H1 (cell line): ENCODE data around the gene UTP25. TPM values are rescaled to one million over a fixed set of nuclear protein-coding genes. Genes with fewer than 3 reads are reported as not detected.

ENCODE experiments used
- CTCF ChIA-PET: fragments of 300-600 bp; sonication (Branson Sonifier 250); formaldehyde crosslinking; loops from one replicate; lab custom pipeline; 2021; ENCODE audit not compliant: partially characterized antibody; lab: Charles Lee
- POLR2A ChIA-PET: fragments of 300-600 bp; sonication (Branson Sonifier 250); formaldehyde crosslinking; loops from one replicate; lab custom pipeline; 2021; ENCODE audit warnings: inconsistent platforms; ENCODE audit not compliant: partially characterized antibody; lab: Charles Lee
- DNase-seq, 2 experiments: peaks; one replicate each; pipeline versions ENCODE4 v3.0.0 to v3.0.0-alpha.2; 2010 to 2022; ENCODE audit warnings: low spot score in 2 of 2, low read depth in 1 of 2, mixed read lengths in 1 of 2
- FAIRE-seq: peaks from 2 replicates; lab custom pipeline; 2011; peaks lifted over from hg19 to GRCh38; lab: Jason Lieb, UNC
- H2AFZ ChIP-seq: 2 replicates; pipeline ENCODE4 v1.8.1; 2012; ENCODE audit warnings: low read length, inconsistent platforms
- H2AK5ac ChIP-seq: 2 replicates; pipeline ENCODE4 v1.6.1; 2013; ENCODE audit warnings: low read depth, low read length
- H2BK120ac ChIP-seq: replicated peaks from 2 replicates; pipeline ENCODE3; 2013; ENCODE audit warnings: low read depth, low read length, inconsistent platforms
- H2BK12ac ChIP-seq: 2 replicates; pipeline ENCODE4 v1.6.1; 2013; ENCODE audit warnings: low read depth, low read length
- H2BK15ac ChIP-seq: 2 replicates; pipeline ENCODE4 v1.6.1; 2013; ENCODE audit warnings: low read length
- H2BK20ac ChIP-seq: 2 replicates; pipeline ENCODE4 v1.6.1; 2013; ENCODE audit warnings: low read length
- H2BK5ac ChIP-seq: 2 replicates; pipeline ENCODE4 v1.6.1; 2013; ENCODE audit warnings: low read depth, low read length
- H3K14ac ChIP-seq: 2 replicates; pipeline ENCODE4 v1.6.1; 2013; ENCODE audit warnings: inconsistent platforms; ENCODE audit not compliant: insufficient read length
- H3K18ac ChIP-seq: 2 replicates; pipeline ENCODE4 v1.6.1; 2013; ENCODE audit warnings: low read length; ENCODE audit errors: extremely low read depth
- H3K23ac ChIP-seq: 2 replicates; pipeline ENCODE4 v1.6.1; 2013; ENCODE audit warnings: inconsistent platforms; ENCODE audit not compliant: insufficient read length
- H3K23me2 ChIP-seq: 2 replicates; pipeline ENCODE4 v1.6.1; 2013; ENCODE audit warnings: low read depth, low read length
- H3K27ac ChIP-seq: 2 replicates; pipeline ENCODE4 v1.6.1; 2011; ENCODE audit warnings: low read depth, low read length, inconsistent platforms
- H3K27me3 ChIP-seq, 4 experiments: replicated peaks in 1 of 4; 1 replicate in 1 of 4; 2 replicates in 3 of 4; pipeline versions ENCODE4 v1.6.1 to v1.8.1; 2011 to 2013; ENCODE audit warnings: low read length in 3 of 4, mild to moderate bottlenecking in 3 of 4, inconsistent platforms in 2 of 4, mixed read lengths in 2 of 4, moderate library complexity in 1 of 4; ENCODE audit not compliant: control insufficient read depth in 3 of 4, insufficient read depth in 3 of 4; ENCODE audit errors: extremely low read depth in 1 of 4
- H3K36me3 ChIP-seq, 4 experiments: 2 replicates each; pipeline versions ENCODE4 v1.6.1 to v1.8.1; 2011 to 2013; ENCODE audit warnings: mild to moderate bottlenecking in 4 of 4, low read length in 3 of 4, moderate library complexity in 2 of 4, control low read depth in 1 of 4, inconsistent platforms in 1 of 4; ENCODE audit not compliant: insufficient read depth in 4 of 4, control insufficient read depth in 2 of 4
- H3K4ac ChIP-seq: replicated peaks from 2 replicates; pipeline ENCODE3; 2013; ENCODE audit warnings: low read length, low read depth, mixed read lengths, inconsistent platforms; ENCODE audit not compliant: insufficient read length
- H3K4me1 ChIP-seq, 4 experiments: replicated peaks in 1 of 4; 1 replicate in 1 of 4; 2 replicates in 3 of 4; pipeline versions ENCODE4 v1.6.1 to v1.8.1; 2011 to 2013; ENCODE audit warnings: low read length in 3 of 4, inconsistent platforms in 2 of 4, mixed read lengths in 1 of 4; ENCODE audit not compliant: insufficient read depth in 4 of 4, control insufficient read depth in 3 of 4
- H3K4me2 ChIP-seq, 2 experiments: 2 replicates each; pipeline versions ENCODE4 v1.6.1 to v1.8.1; 2011 to 2013; ENCODE audit warnings: low read depth in 2 of 2, low read length in 2 of 2, control low read depth in 1 of 2, inconsistent platforms in 1 of 2, mild to moderate bottlenecking in 1 of 2; ENCODE audit not compliant: insufficient read depth in 1 of 2
- H3K4me3 ChIP-seq, 4 experiments: fragments of 200-600, 300-600 bp in 1 of 4; sonication (generic), shearing (Covaris generic), sonication (Bioruptor Twin) in 1 of 4; 2 replicates each; pipeline versions ENCODE4 v1.5.1 to v1.8.1; 2011 to 2016; ENCODE audit warnings: low read length in 4 of 4, low read depth in 3 of 4, control low read depth in 2 of 4, inconsistent platforms in 2 of 4, mild to moderate bottlenecking in 2 of 4, mixed read lengths in 1 of 4, moderate library complexity in 1 of 4; ENCODE audit not compliant: insufficient read depth in 2 of 4; ENCODE audit errors: extremely low read depth in 1 of 4
- H3K56ac ChIP-seq: replicated peaks from 2 replicates; pipeline ENCODE3; 2013; ENCODE audit warnings: low read depth, mild to moderate bottlenecking, mixed read lengths, low read length, inconsistent platforms; ENCODE audit not compliant: insufficient read length
- H3K79me1 ChIP-seq: 2 replicates; pipeline ENCODE4 v1.6.1; 2013; ENCODE audit warnings: low read depth, low read length, control low read depth
- H3K79me2 ChIP-seq, 2 experiments: 2 replicates each; pipeline versions ENCODE4 v1.6.1 to v1.8.1; 2012 to 2013; ENCODE audit warnings: low read length in 2 of 2, mild to moderate bottlenecking in 2 of 2, inconsistent platforms in 1 of 2; ENCODE audit not compliant: insufficient read depth in 2 of 2, control insufficient read depth in 1 of 2
- H3K9ac ChIP-seq, 4 experiments: replicated peaks in 1 of 4; 1 replicate in 1 of 4; 2 replicates in 3 of 4; pipeline versions ENCODE4 v1.6.1 to v1.8.1; 2011 to 2013; ENCODE audit warnings: low read depth in 3 of 4, low read length in 3 of 4, control low read depth in 2 of 4, mild to moderate bottlenecking in 2 of 4, moderate library complexity in 2 of 4, inconsistent platforms in 1 of 4; ENCODE audit errors: extremely low read depth in 1 of 4
- H3K9me3 ChIP-seq, 2 experiments: 2 replicates each; pipeline versions ENCODE4 v1.6.1 to v1.8.1; 2012 to 2013; ENCODE audit warnings: mild to moderate bottlenecking in 2 of 2, moderate library complexity in 2 of 2, control low read depth in 1 of 2, inconsistent platforms in 1 of 2, low read depth in 1 of 2, low read length in 1 of 2, mixed read lengths in 1 of 2; ENCODE audit not compliant: insufficient read depth in 2 of 2
- H4K20me1 ChIP-seq, 2 experiments: replicated peaks in 1 of 2; 2 replicates each; pipeline versions ENCODE3 to v1.8.1; 2011 to 2013; ENCODE audit warnings: inconsistent platforms in 2 of 2, low read length in 2 of 2, mild to moderate bottlenecking in 1 of 2; ENCODE audit not compliant: insufficient read depth in 2 of 2, control insufficient read depth in 1 of 2
- H4K5ac ChIP-seq: 2 replicates; pipeline ENCODE4 v1.6.1; 2013; ENCODE audit warnings: low read length, low read depth, mixed read lengths, inconsistent platforms; ENCODE audit not compliant: insufficient read length
- H4K8ac ChIP-seq: 2 replicates; pipeline ENCODE4 v1.8.0; 2013; ENCODE audit warnings: mild to moderate bottlenecking, moderate library complexity, low read length, inconsistent platforms; ENCODE audit not compliant: insufficient read depth; ENCODE audit errors: extremely low read depth
- H4K91ac ChIP-seq: replicated peaks from 2 replicates; pipeline ENCODE3; 2013; ENCODE audit warnings: low read length, mixed read lengths, inconsistent platforms; ENCODE audit not compliant: insufficient read length
- CHD1 ChIP-seq: IDR thresholded peaks from 2 replicates; pipeline ENCODE4 v1.6.1; 2012; ENCODE audit warnings: low read depth, low read length, improper control_type of control experiment
- CTBP2 ChIP-seq: IDR thresholded peaks from 2 replicates; pipeline ENCODE4 v1.7.0; 2011; ENCODE audit warnings: borderline replicate concordance, mild to moderate bottlenecking, moderate library complexity, mixed read lengths, low read length; ENCODE audit not compliant: insufficient read depth, insufficient read length
- GTF2F1 ChIP-seq: IDR thresholded peaks from 2 replicates; pipeline ENCODE4 v1.6.1; 2012; ENCODE audit warnings: low read depth, low read length, improper control_type of control experiment, borderline replicate concordance
- NRF1 ChIP-seq: IDR thresholded peaks from 2 replicates; pipeline ENCODE4 v1.6.1; 2011; ENCODE audit warnings: mild to moderate bottlenecking, low read depth, low read length, improper control_type of control experiment
- POLR2A ChIP-seq, 2 experiments: IDR thresholded peaks; 1 replicate in 1 of 2; 2 replicates in 1 of 2; pipeline ENCODE4 v1.6.1; 2011; ENCODE audit warnings: low read depth in 2 of 2, low read length in 2 of 2, mild to moderate bottlenecking in 2 of 2; ENCODE audit errors: control extremely low read depth in 1 of 2
- RNF2 ChIP-seq: fragments of 200-900, 300-1000 bp; sonication (generic); IDR thresholded peaks from 2 replicates; pipeline ENCODE4 v1.7.1; 2016; ENCODE audit warnings: borderline replicate concordance, low read depth, mild to moderate bottlenecking, antibody characterized with exemption, low read length; ENCODE audit not compliant: poor library complexity, severe bottlenecking; ENCODE audit errors: missing control alignments
- SIX5 ChIP-seq: IDR thresholded peaks from 2 replicates; pipeline ENCODE4 v1.6.1; 2011; ENCODE audit warnings: mild to moderate bottlenecking, low read depth, low read length
- SUZ12 ChIP-seq: fragments of 200-600 bp; sonication (generic); IDR thresholded peaks from 2 replicates; pipeline ENCODE4 v1.6.1; 2012; ENCODE audit warnings: mild to moderate bottlenecking, inconsistent platforms, low read length, moderate library complexity, mixed read lengths
- WGBS, 2 experiments: shearing (Covaris generic) in 1 of 2; methylation state at CpG; one replicate each; pipeline versions ENCODE4 v1.1.6 to v1.1.7; 2013 to 2015; ENCODE audit warnings: low lambda C conversion rate in 2 of 2, mixed read lengths in 2 of 2, inconsistent platforms in 1 of 2, low coverage in 1 of 2, missing lambda C conversion rate in 1 of 2; ENCODE audit not compliant: insufficient replicate concordance in 2 of 2, insufficient coverage in 1 of 2, insufficient read length in 1 of 2; ENCODE audit errors: extremely low coverage in 1 of 2, missing lambda C conversion rate in 1 of 2; 5-methylcytosine and 5-hydroxymethylcytosine counted together
- polyA plus RNA-seq, 7 experiments: library from polyadenylated mRNA; depleted of rRNA in 3 of 7; stranded (reverse) in 5 of 7; unstranded in 2 of 7; fragments of >200 nt in 5 of 7; fragments of 200-250 nt in 2 of 7; gene quantifications; 1 replicate in 5 of 7; 2 replicates in 1 of 7; 4 replicates in 1 of 7; pipeline versions ENCODE4 v1.2.1 to v1.2.3, GENCODE V29; 2011 to 2013; ENCODE audit warnings: missing spikeins in 2 of 7, mixed read lengths in 2 of 7
- total RNA-seq: library from RNA; stranded (reverse); fragmentation: NEBNext Ultra II Directional; extraction: Animal tissue kit (Norgen Biotek cat#: 25700); gene quantifications from 2 replicates; pipeline ENCODE4 v1.2.1, GENCODE V29; 2021
- TF ChIP-seq, protein P1 (sequence below): IDR thresholded peaks from 2 replicates; pipeline ENCODE4 v1.6.1; 2011; ENCODE audit warnings: low read depth, mild to moderate bottlenecking, low read length; ENCODE audit not compliant: insufficient read depth

The UTP25 gene
- total and polyA plus RNA-seq, 2 of the 8 experiments (the other 6 are each of a cell fraction or from before 2014, with no cell fraction given), result 4.0 to 7.6 TPM

DNA sequence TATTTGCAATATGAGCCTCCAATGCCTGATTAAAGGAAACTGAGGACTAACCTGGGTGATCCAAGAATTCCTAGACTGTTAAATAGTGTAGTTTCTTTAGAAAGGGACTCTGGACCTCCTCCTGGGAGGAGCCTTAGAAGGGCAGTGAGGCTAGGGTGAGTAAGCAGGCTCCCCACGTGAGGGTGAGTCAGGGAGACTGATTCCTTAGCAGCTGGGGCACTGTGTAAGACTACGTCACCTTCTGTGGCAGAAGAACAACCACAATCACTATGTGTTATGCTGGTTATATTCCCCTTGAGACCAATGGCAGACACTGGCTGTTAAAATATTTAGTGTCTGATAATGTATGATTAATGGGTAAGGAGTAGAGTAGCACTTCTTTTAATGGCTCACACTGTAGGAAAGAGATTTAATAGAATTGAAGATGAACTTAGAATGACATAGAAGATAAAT lies 56.9 kb downstream of the UTP25 start:
- no peak overlapping the region for H2BK15ac ChIP-seq
- 62% methylated on average over 2 of the region's 2 CpGs; no CpG with 5 or more reads in 1 of the 2 experiments for WGBS, 2 experiments
- no peak overlapping the region for H2BK12ac ChIP-seq
- no peak overlapping the region for H4K5ac ChIP-seq
- no peaks in the 10 kb centered on the region for H3K79me2 ChIP-seq
- H3K56ac ChIP-seq, result no peak overlapping the region
- no peak overlapping the region for H2AFZ ChIP-seq
- no peak overlapping the region for H2BK20ac ChIP-seq
- H4K20me1 ChIP-seq, result no peaks in the 10 kb centered on the region
- H3K27me3 ChIP-seq, result no peaks in the 10 kb centered on the region
- no peak overlapping the region for H3K4me2 ChIP-seq
- H4K91ac ChIP-seq, result no peak overlapping the region
- H3K79me1 ChIP-seq, result no peaks in the 10 kb centered on the region
- no peaks in the 10 kb centered on the region; a peak in 1 of 7 replicates for H3K4me1 ChIP-seq
- H3K23ac ChIP-seq, result no peak overlapping the region
- no peak for DNase-seq
- H3K9me3 ChIP-seq, result peaks cover 0 to 6% of the 10 kb centered on the region in 2 experiments; a peak in 1 of 4 replicates
- H2BK120ac ChIP-seq, result no peak overlapping the region
- H4K8ac ChIP-seq, result no peak overlapping the region
- H3K9ac ChIP-seq, result no peak overlapping the region
- CTCF ChIA-PET, result interaction anchor here (1.0 to 2.3 kb wide), 3 partner anchors 9 to 26 kb away, joined by 5 to 14 read pairs (median 5); no protein-coding TSS in a partner anchor
- POLR2A ChIA-PET, result no interaction called here
- no peak overlapping the region for H3K18ac ChIP-seq
- H2AK5ac ChIP-seq, result no peak overlapping the region
- no peak overlapping the region for H3K4me3 ChIP-seq
- H3K23me2 ChIP-seq, result no peaks in the 10 kb centered on the region
- H3K36me3 ChIP-seq, result no peaks in the 10 kb centered on the region
- no peak overlapping the region for H3K27ac ChIP-seq
- no peak for FAIRE-seq
- H2BK5ac ChIP-seq, result no peak overlapping the region
- TF ChIP-seq GTF2F1 (no peak), RNF2 (no peak), POLR2A (IDR thresholded peaks at IDR 0.05; ENCODE audit: control extremely low read depth in 1 of 2, low read depth in 2 of 2, low read length in 2 of 2) (no peak), SUZ12 (no peak), NRF1 (no peak), SIX5 (no peak), CHD1 (no peak), CTBP2 (no peak)
- TF ChIP-seq, protein P1, sequence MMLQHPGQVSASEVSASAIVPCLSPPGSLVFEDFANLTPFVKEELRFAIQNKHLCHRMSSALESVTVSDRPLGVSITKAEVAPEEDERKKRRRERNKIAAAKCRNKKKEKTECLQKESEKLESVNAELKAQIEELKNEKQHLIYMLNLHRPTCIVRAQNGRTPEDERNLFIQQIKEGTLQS, result no peak
- H3K4ac ChIP-seq, result no peak overlapping the region
- no peak overlapping the region for H3K14ac ChIP-seq
